GM12864 (cell line): ENCODE measurements around the gene ATRNL1.

ENCODE experiments used
- DNase-seq: peaks from one replicate; pipeline ENCODE4 v3.0.0-alpha.2; 2011; ENCODE audit warnings: low read depth
- H3K4me3 ChIP-seq: 2 replicates; pipeline ENCODE4 v1.5.1; 2011; ENCODE audit warnings: mild to moderate bottlenecking, low read depth, low read length, control low read depth
- TF ChIP-seq, protein P1 (sequence below): IDR thresholded peaks from 2 replicates; pipeline ENCODE4 v1.5.1; 2011; ENCODE audit warnings: low read depth, mild to moderate bottlenecking, moderate library complexity, low read length, control low read depth, inconsistent platforms; ENCODE audit errors: missing control alignments

Gene ATRNL1

DNA sequence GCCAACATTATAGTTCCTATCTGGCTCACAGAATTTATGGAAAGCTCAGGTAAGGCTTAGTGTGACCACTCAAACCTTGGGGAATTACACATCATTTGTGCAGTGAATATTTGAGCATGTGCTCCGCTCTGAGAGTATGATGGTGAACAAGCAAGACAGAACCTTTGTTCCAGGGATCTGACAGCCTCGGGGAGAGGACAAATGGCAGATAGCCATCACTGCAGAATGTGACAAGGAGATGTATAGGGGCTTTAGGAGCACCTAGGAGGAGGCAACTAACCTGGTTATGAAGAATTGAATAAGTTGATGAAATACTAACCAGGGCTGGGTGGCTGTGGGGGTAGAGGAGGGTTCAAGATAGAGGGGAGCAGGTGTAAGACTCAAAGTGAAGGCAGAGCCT is 889.4 kb downstream of the ATRNL1 start:
- TF ChIP-seq, protein P1, sequence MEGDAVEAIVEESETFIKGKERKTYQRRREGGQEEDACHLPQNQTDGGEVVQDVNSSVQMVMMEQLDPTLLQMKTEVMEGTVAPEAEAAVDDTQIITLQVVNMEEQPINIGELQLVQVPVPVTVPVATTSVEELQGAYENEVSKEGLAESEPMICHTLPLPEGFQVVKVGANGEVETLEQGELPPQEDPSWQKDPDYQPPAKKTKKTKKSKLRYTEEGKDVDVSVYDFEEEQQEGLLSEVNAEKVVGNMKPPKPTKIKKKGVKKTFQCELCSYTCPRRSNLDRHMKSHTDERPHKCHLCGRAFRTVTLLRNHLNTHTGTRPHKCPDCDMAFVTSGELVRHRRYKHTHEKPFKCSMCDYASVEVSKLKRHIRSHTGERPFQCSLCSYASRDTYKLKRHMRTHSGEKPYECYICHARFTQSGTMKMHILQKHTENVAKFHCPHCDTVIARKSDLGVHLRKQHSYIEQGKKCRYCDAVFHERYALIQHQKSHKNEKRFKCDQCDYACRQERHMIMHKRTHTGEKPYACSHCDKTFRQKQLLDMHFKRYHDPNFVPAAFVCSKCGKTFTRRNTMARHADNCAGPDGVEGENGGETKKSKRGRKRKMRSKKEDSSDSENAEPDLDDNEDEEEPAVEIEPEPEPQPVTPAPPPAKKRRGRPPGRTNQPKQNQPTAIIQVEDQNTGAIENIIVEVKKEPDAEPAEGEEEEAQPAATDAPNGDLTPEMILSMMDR = no peak
- no peak overlapping the region for H3K4me3 ChIP-seq
- no peak for DNase-seq

DNA sequence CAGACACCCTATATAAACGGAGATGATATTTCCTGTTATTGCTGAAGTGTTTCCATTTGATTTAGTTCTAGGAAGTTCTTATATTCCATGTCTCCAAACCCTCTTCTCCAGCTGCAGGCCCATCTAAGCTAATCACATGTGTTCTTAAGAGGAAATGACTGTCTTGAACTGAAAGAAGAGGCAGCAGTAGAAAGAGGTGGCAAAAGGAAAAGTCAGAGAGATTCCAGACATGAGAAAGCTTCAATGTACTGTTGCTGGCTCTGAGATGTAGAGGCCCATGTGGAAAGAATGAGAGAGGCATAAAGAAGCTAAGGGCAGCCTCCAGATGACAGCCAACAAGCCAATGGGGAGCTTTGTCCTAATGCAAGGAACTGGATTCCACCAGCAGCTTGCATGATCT is 892.6 kb downstream of the ATRNL1 start:
- no peak for DNase-seq
- TF ChIP-seq, protein P1 = no peak
- no peak overlapping the region for H3K4me3 ChIP-seq

DNA sequence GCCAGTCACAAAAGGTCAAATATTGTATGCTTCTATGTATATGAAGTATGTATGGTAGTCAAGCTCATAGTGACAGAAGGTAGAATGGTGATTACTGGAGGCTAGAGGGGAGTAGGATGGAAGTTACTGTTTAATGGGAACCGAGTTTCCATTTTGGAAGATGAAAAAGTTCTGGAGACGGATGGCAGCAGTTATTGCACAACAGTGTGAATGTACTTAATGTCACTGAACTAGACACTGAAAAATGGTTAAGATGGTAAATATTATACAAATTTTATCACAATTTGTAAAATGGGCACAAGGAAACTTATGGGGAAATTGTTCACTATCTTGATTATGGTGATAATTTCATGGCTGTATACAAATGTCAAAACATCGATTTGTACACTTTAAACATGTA is 895.2 kb downstream of the ATRNL1 start:
- DNase-seq = no peak
- H3K4me3 ChIP-seq = no peak overlapping the region
- TF ChIP-seq, protein P1 = no peak

DNA sequence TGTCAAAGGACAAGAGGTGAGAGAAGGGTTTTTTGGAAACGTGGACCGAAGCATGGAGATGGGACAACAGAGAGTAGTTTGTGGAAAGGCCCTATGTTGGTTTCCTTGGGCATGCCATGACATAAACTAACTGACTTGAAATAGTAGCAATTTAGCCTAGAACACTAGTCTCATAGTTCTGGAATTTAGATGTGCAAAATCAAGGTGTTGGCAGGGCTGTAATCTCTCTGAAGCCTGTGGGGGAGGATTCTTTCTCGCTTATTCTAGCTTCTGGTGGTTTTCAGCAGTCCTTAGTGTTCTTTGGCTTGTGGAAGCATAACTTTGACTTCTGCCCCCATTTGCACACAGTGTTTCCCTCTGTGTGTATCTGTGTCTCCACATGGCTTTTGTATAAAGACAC is 896.5 kb downstream of the ATRNL1 start:
- DNase-seq = no peak
- TF ChIP-seq, protein P1 = no peak

DNA sequence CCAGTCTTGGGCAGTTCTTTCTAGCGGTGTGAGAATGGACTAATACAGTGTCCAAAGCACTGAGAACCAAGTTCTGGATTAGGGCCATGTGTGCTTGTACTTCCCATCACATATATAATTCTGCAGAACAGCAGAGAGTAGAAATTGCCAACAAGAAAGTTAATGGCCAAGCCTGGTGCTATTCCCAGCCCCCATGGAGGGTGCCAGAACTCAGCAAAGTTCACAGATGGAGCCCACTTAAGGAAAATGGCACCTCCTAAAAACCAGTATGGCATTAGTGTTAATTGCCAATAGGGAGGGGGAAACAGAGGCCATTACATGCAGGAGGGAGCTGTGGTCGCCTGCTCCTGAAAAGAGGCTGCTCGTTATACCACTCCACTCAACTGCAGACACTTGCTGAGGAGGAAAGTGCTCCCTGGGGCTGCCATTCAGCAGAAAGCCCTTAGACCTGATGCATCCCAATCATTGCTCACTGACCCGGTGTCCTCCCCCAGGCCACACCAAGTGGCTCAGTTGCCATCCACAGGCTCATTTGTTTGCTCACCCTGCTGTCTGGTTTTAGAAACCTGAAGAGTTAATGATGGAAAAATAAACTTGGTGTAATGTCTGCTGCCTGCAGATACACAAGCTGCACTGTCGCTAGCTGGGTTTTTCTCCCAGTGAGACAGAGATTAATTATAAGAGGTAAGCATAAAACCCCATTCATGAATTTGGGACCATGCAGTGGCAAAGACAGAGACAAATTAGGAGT is 899.2 kb downstream of the ATRNL1 start:
- H3K4me3 ChIP-seq = no peak overlapping the region
- TF ChIP-seq, protein P1 = no peak
- DNase-seq = no peak

More for the DNA sequence above, 896.5 kb downstream of the ATRNL1 start:
- H3K4me3 ChIP-seq = no peak overlapping the region

DNA sequence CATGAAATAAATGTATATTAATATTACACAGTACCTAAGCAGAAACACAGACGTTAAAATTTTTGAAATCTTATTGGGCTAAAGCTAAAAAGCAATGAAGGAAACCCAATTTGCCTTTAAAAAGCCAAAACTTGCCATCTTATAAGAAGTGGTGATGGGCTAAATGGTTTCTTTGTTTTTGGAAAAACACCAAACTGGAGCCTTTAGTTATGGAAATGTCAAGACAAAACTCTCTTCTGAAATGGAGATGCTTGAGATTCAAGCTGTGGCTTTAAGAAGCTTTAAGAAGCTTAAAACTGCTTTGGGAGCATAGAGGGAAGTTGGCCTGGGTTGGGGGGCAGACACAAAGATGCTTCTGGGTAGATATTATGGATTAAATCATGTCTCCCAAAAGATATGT is 902.9 kb downstream of the ATRNL1 start:
- no peak overlapping the region for H3K4me3 ChIP-seq
- no peak for DNase-seq

DNA sequence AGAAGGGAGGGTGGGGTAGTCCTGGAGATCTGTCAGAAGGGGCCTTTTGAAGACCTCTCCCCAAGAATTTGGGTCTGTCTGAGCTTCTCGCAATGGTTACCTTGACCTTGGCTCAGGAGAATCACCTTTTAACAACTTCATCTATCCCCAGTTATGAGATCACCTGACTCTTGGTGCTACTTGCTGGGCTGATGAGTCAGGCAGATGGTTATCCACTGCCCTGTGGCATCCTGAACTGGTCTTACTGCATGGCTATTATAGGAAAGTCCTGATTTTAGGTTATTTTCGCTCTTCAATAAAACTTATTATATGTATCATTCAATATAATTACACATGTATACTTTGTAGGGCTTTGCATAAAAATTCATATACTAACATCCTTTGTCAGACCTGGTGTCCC is 905.1 kb downstream of the ATRNL1 start:
- DNase-seq = no peak
- TF ChIP-seq, protein P1 = no peak
- no peak overlapping the region for H3K4me3 ChIP-seq

More for the DNA sequence above, 902.9 kb downstream of the ATRNL1 start:
- TF ChIP-seq, protein P1 = no peak
